HepG2 (cell line): ENCODE results near the gene NSUN2.

Source experiments
- RAD51 ChIP-seq: fragments of 450-650 bp; IDR thresholded peaks from 2 replicates; pipeline ENCODE4 v1.6.1; 2016; ENCODE audit warnings: borderline replicate concordance
- TF ChIP-seq, protein P1 (sequence below): IDR thresholded peaks from 2 replicates; pipeline ENCODE4 v1.6.1; 2016; ENCODE audit warnings: missing compliant biosample characterization, missing genetic modification reagents, borderline replicate concordance

- TF ChIP-seq, protein P1, sequence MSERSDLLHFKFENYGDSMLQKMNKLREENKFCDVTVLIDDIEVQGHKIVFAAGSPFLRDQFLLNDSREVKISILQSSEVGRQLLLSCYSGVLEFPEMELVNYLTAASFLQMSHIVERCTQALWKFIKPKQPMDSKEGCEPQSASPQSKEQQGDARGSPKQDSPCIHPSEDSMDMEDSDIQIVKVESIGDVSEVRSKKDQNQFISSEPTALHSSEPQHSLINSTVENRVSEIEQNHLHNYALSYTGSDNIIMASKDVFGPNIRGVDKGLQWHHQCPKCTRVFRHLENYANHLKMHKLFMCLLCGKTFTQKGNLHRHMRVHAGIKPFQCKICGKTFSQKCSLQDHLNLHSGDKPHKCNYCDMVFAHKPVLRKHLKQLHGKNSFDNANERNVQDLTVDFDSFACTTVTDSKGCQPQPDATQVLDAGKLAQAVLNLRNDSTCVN (CRISPR knock-in tag) = no peak
- no peak for TF ChIP-seq RAD51
Measured at GRCh38 chr5:6608016-6608415, 24.8 kb downstream of the NSUN2 start.
